ENCODE data around the gene TEAD1. TPM values are rescaled to one million over a fixed set of nuclear protein-coding genes. Genes with fewer than 3 reads are reported as not detected.

The TEAD1 gene
- total and polyA plus RNA-seq, 10 of the 15 experiments (the other 5 are each of a cell fraction or from before 2014, with no cell fraction given) = 0.01 to 0.59 (median 0.04) TPM; not detected in 6

DNA sequence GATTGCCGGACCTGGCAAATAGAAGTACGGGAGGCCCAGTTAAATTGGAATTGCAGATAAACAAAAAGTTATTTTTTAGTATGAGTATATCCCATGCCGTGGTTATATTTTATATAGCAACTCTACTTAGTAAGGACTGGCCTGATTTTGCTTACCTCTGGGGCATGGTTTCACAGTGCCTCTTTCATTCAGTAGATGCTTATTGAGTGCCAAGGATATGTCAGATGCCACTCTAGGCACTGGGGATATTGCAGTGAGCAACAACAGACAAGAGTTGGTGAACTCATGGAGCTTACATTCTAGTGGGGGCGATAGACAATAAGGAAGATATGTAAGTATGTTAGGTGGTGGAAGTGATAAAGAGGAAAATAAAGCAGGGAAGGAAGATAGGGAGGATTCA is 112.2 kb downstream of the TEAD1 start:
- FAIRE-seq (no peak), DNase-seq (ENCODE audit: low read depth, low spot score) (no peak), ATAC-seq (no peak)
- SMC1A ChIA-PET (ENCODE audit: uncharacterized antibody, unreplicated experiment) = no interaction called here
- intact Hi-C loops (cut with micrococcal nuclease; ENCODE audit: unreplicated experiment) (no loop called here), in situ Hi-C loops (cut with MboI) (no loop called here)
- RAD21 ChIA-PET (ENCODE audit: unreplicated experiment) = no interaction called here
- no peak overlapping the region for H3K27ac ChIP-seq (ENCODE audit: control insufficient read depth, insufficient read depth)
- TF ChIP-seq SMAD5 (IDR thresholded peaks at IDR 0.05; ENCODE audit: low read depth) (no peak), PML (IDR thresholded peaks at IDR 0.05; ENCODE audit: low read length) (no peak)
- no peaks in the 10 kb centered on the region for H3K9me3 ChIP-seq (replicated peaks; ENCODE audit: control insufficient read depth, insufficient read depth, low read length)
- no peaks in the 10 kb centered on the region for H3K4me1 ChIP-seq (ENCODE audit: control insufficient read depth, insufficient read depth, low read length)
- no TSS peak for BruUV-seq (replicated peaks)
- H3K27me3 ChIP-seq (replicated peaks in 1 of 2; ENCODE audit: control insufficient read depth in 2 of 2, insufficient read depth in 2 of 2, low read length in 1 of 2) = no peaks in the 10 kb centered on the region; a peak in 2 of 4 replicates
- H3K4me2 ChIP-seq (ENCODE audit: control insufficient read depth, insufficient read depth) = no peak overlapping the region
- no peak overlapping the region for H3K4me3 ChIP-seq
- H3K79me2 ChIP-seq (ENCODE audit: control insufficient read depth, insufficient read depth, low read length) = no peaks in the 10 kb centered on the region
- WGBS (ENCODE audit: insufficient coverage, insufficient replicate concordance, low lambda C conversion rate, missing lambda C conversion rate) = 45% methylated on average over 4 of the region's 4 CpGs
- no peak overlapping the region for H2AFZ ChIP-seq (ENCODE audit: control insufficient read depth, low read depth, low read length)
- POLR2A ChIA-PET = no interaction called here
- CTCF ChIA-PET = no interaction called here
- no peak overlapping the region for H3K9ac ChIP-seq (ENCODE audit: control insufficient read depth, insufficient read depth, low read length)
- H3K36me3 ChIP-seq (ENCODE audit: control insufficient read depth in 2 of 2, insufficient read depth in 2 of 2, low read length in 1 of 2) = no peaks in the 10 kb centered on the region
- no peaks in the 10 kb centered on the region for H4K20me1 ChIP-seq (ENCODE audit: control insufficient read depth, insufficient read depth)

- CTCF ChIA-PET = no interaction called here
- POLR2A ChIA-PET = no interaction called here
- TF ChIP-seq ZNF207 (IDR thresholded peaks at IDR 0.05; ENCODE audit: borderline replicate concordance) (no peak), SREBF1 (IDR thresholded peaks at IDR 0.05; ENCODE audit: low read length) (no peak), POU2F2 (IDR thresholded peaks at IDR 0.05; ENCODE audit: borderline replicate concordance, low read depth, low read length) (no peak), SUPT20H (IDR thresholded peaks at IDR 0.05; ENCODE audit: borderline replicate concordance, control insufficient read depth, low read depth, low read length) (no peak), MEF2B (IDR thresholded peaks at IDR 0.05; ENCODE audit: partially characterized antibody, poor library complexity, severe bottlenecking) (no peak), CREB1 (IDR thresholded peaks at IDR 0.05; ENCODE audit: low read depth) (no peak), SP1 (IDR thresholded peaks at IDR 0.05; ENCODE audit: low read depth, low read length) (no peak), HSF1 (IDR thresholded peaks at IDR 0.05; ENCODE audit: low read depth, low read length) (no peak)
- TF ChIP-seq, protein P1, sequence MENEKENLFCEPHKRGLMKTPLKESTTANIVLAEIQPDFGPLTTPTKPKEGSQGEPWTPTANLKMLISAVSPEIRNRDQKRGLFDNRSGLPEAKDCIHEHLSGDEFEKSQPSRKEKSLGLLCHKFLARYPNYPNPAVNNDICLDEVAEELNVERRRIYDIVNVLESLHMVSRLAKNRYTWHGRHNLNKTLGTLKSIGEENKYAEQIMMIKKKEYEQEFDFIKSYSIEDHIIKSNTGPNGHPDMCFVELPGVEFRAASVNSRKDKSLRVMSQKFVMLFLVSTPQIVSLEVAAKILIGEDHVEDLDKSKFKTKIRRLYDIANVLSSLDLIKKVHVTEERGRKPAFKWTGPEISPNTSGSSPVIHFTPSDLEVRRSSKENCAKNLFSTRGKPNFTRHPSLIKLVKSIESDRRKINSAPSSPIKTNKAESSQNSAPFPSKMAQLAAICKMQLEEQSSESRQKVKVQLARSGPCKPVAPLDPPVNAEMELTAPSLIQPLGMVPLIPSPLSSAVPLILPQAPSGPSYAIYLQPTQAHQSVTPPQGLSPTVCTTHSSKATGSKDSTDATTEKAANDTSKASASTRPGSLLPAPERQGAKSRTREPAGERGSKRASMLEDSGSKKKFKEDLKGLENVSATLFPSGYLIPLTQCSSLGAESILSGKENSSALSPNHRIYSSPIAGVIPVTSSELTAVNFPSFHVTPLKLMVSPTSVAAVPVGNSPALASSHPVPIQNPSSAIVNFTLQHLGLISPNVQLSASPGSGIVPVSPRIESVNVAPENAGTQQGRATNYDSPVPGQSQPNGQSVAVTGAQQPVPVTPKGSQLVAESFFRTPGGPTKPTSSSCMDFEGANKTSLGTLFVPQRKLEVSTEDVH (IDR thresholded peaks at IDR 0.05; ENCODE audit: low read depth, partially characterized antibody) = no peak
These were observed 112.7 kb downstream of the TEAD1 start for GRCh38 chr11:12786891-12787290.

More at GRCh38 chr11:12786891-12787290, 112.7 kb downstream of the TEAD1 start:
- Histone ChIP-seq H4K20me1 (ENCODE audit: control insufficient read depth, insufficient read depth) (no peaks in the 10 kb centered on the region), H3K9ac (ENCODE audit: control insufficient read depth, insufficient read depth, low read length) (no peak overlapping the region), H3K4me1 (ENCODE audit: control insufficient read depth, insufficient read depth, low read length) (no peaks in the 10 kb centered on the region), H3K9me3 (replicated peaks; ENCODE audit: control insufficient read depth, insufficient read depth, low read length) (no peaks in the 10 kb centered on the region), H3K4me2 (ENCODE audit: control insufficient read depth, insufficient read depth) (no peak overlapping the region), H3K27me3 (replicated peaks in 1 of 2; ENCODE audit: control insufficient read depth in 2 of 2, insufficient read depth in 2 of 2, low read length in 1 of 2) (no peaks in the 10 kb centered on the region; a peak in 2 of 4 replicates), H3K36me3 (ENCODE audit: control insufficient read depth in 2 of 2, insufficient read depth in 2 of 2, low read length in 1 of 2) (no peaks in the 10 kb centered on the region), H2AFZ (ENCODE audit: control insufficient read depth, low read depth, low read length) (no peak overlapping the region), H3K27ac (ENCODE audit: control insufficient read depth, insufficient read depth) (no peak overlapping the region), H3K4me3 (no peak overlapping the region), H3K79me2 (ENCODE audit: control insufficient read depth, insufficient read depth, low read length) (no peaks in the 10 kb centered on the region)
- BruUV-seq (replicated peaks) = no TSS peak
- ChIA-PET RAD21 (ENCODE audit: unreplicated experiment) (no interaction called here), SMC1A (ENCODE audit: uncharacterized antibody, unreplicated experiment) (no interaction called here)
- no peak for DNase-seq (ENCODE audit: low read depth, low spot score)
- FAIRE-seq = no peak
- intact Hi-C loops (cut with micrococcal nuclease; ENCODE audit: unreplicated experiment) = no loop called here
- no peak for ATAC-seq
- in situ Hi-C loops (cut with MboI) = no loop called here
- WGBS (ENCODE audit: insufficient coverage, insufficient replicate concordance, low lambda C conversion rate, missing lambda C conversion rate) = 60% methylated on average over 5 of the region's 5 CpGs
